RWPE1 (cell line): Measurements from ENCODE around the gene ABO.
"Not testable (repeated sequence)": the region's sequence is repeated elsewhere in the genome, so short reads cannot be mapped to it uniquely, and the experiment has no call there.

ENCODE experiments used
- CTCF ChIA-PET: fragments of 350-600 bp; sonication (Branson Sonifier 250); formaldehyde crosslinking; extraction: SDS; loops from one replicate; lab custom pipeline; 2021; lab: Yijun Ruan, JAX
- POLR2A ChIA-PET: fragments of 400-600 bp; formaldehyde crosslinking; extraction: SDS; loops from one replicate; lab custom pipeline; 2020; ENCODE audit warnings: antibody characterized with exemption; ENCODE audit not compliant: low non-redundant PET; lab: Yijun Ruan, JAX
- DNase-seq: peaks from one replicate; pipeline ENCODE4 v3.0.0; 2012; ENCODE audit warnings: low spot score
- H3K27ac ChIP-seq: fragments of 450-650 bp; 2 replicates; pipeline ENCODE4 v1.5.1; 2017
- CTCF ChIP-seq: fragments of 450-650 bp; conservative IDR thresholded peaks from 2 replicates; pipeline ENCODE4 v1.5.1; 2017; ENCODE audit warnings: low read depth, mild to moderate bottlenecking

Gene ABO

GRCh38 chr9:133286523-133286922, 11.5 kb upstream of the ABO start:
- CTCF ChIA-PET: interaction anchor here (0.6 to 0.7 kb wide), 3 partner anchors 29 to 410 kb away, joined by 3 to 4 read pairs (median 3); no protein-coding TSS in a partner anchor

GRCh38 chr9:133285252-133285775, 10.3 kb upstream of the ABO start:
- no peak for DNase-seq
- CTCF ChIA-PET: interaction anchor here (0.7 kb wide), 1 partner anchor 187 kb away, joined by 4 read pairs; no protein-coding TSS in a partner anchor
- no peak overlapping the region for H3K27ac ChIP-seq
- TF ChIP-seq CTCF: no peak
- POLR2A ChIA-PET: no interaction called here

More at GRCh38 chr9:133286523-133286922, 11.5 kb upstream of the ABO start:
- POLR2A ChIA-PET: no interaction called here
- DNase-seq: no peak
- H3K27ac ChIP-seq: no peak overlapping the region
- TF ChIP-seq CTCF: no peak

GRCh38 chr9:133284362-133284761, 9.4 kb upstream of the ABO start:
- no peak overlapping the region for H3K27ac ChIP-seq
- CTCF ChIA-PET: no interaction called here
- TF ChIP-seq CTCF: no peak
- DNase-seq: no peak
- POLR2A ChIA-PET: no interaction called here

- H3K27ac ChIP-seq, POLR2A ChIA-PET, DNase-seq: not testable (repeated sequence)
- CTCF ChIA-PET: interaction anchor here (0.6 kb wide), 2 partner anchors 120 to 171 kb away, joined by 4 to 5 read pairs; no protein-coding TSS in a partner anchor
Observed at GRCh38 chr9:133283255-133284032, 8.4 kb upstream of the ABO start.

DNA sequence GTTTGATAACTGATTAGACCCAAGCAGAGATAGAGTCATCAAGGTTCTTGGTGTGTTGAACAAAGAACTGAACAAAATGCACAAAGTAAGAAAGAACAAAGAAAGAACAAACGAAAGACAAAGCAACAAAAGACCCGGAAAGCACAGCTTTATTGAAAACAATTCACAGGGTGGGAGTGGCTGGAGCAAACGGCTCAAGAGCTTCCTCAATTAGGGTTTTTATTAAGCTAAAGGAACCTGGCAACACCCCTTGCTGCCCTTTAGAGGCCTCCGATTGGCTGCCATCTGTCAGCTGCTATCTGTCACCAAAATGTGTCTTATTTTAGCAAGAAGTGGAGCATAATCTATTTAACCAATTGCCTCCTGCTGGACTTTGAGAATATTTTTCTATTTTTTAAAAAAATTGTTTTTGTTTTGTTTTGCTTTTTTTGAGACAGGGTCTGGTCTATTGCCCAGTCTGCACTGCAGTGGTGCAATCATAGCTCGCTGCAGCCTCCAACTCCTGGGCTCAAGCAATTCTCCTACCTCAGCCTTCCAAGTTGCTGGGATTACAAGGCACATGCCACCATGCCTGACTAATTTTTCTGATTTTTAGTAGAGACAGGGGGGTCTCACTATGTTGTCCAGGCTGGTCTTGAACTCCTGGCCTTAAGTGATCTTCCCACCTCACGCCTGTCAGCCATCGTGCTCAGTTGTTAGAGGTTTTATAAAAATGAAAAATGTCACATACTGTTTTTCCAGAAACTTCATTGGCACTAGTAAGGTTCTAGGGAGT, 7.7 kb upstream of the ABO start:
- POLR2A ChIA-PET: no interaction called here
- no peak for TF ChIP-seq CTCF
- no peak overlapping the region for H3K27ac ChIP-seq
- CTCF ChIA-PET: interaction anchor here (0.6 to 0.8 kb wide), 3 partner anchors 105 to 172 kb away, joined by 3 to 5 read pairs (median 4); no protein-coding TSS in a partner anchor
- DNase-seq: no peak

GRCh38 chr9:133280392-133280791, 5.4 kb upstream of the ABO start:
- no peak for TF ChIP-seq CTCF
- CTCF ChIA-PET: no interaction called here
- DNase-seq: no peak
- POLR2A ChIA-PET: no interaction called here
- no peak overlapping the region for H3K27ac ChIP-seq
